GM12878 (cell line): ENCODE measurements around the gene DNAJC3. TPM values are rescaled to one million over a fixed set of nuclear protein-coding genes. Genes with fewer than 3 reads are reported as not detected.

ENCODE experiments used
- ATAC-seq: fragments of 200-7000 bp; cut with Tn5 transposase; 3 replicates; pipeline ENCODE4 v1.9.1; 2020; ENCODE audit warnings: mild to moderate bottlenecking, moderate library complexity
- BruUV-seq: library from RNA; stranded (reverse); fragments of 400-500 nt; replicated peaks from 2 replicates; lab custom pipeline; 2021; lab: Mats Ljungman, UMichigan
- CTCF ChIA-PET: fragments of 300-600 bp; sonication (Branson Sonifier 250); formaldehyde crosslinking; extraction: SDS; loops from one replicate; lab custom pipeline; 2021; ENCODE audit warnings: inconsistent platforms; lab: Yijun Ruan, JAX
- POLR2A ChIA-PET: fragments of 350-600 bp; formaldehyde crosslinking; extraction: SDS; loops from one replicate; lab custom pipeline; 2021; ENCODE audit warnings: inconsistent platforms; lab: Charles Lee
- RAD21 ChIA-PET: fragments of 300-600 bp; sonication (Branson Sonifier 250); formaldehyde crosslinking; loops from one replicate; lab custom pipeline; 2023; ENCODE audit warnings: antibody characterized with exemption; ENCODE audit not compliant: unreplicated experiment; lab: Charles Lee
- SMC1A ChIA-PET: fragments of 300-600 bp; sonication (Branson Sonifier 250); formaldehyde crosslinking; loops from one replicate; lab custom pipeline; 2023; ENCODE audit not compliant: unreplicated experiment, uncharacterized antibody; lab: Charles Lee
- DNase-seq: peaks from one replicate; pipeline ENCODE4 v3.0.0-alpha.2; 2011; ENCODE audit warnings: low read depth, low spot score
- FAIRE-seq: peaks from 3 replicates; lab custom pipeline; 2011; peaks lifted over from hg19 to GRCh38; lab: Jason Lieb, UNC
- H2AFZ ChIP-seq: 2 replicates; pipeline ENCODE4 v1.6.0; 2011; ENCODE audit warnings: low read depth, low read length, control low read depth; ENCODE audit not compliant: control insufficient read depth
- H3K27ac ChIP-seq: 2 replicates; pipeline ENCODE4 v1.5.1; 2011; ENCODE audit warnings: control low read depth; ENCODE audit not compliant: control insufficient read depth, insufficient read depth
- H3K27me3 ChIP-seq, 2 experiments: replicated peaks in 1 of 2; 2 replicates each; pipeline versions ENCODE4 v1.6.0 to v1.6.1; 2011; ENCODE audit warnings: low read length in 1 of 2; ENCODE audit not compliant: control insufficient read depth in 2 of 2, insufficient read depth in 2 of 2
- H3K36me3 ChIP-seq, 2 experiments: 2 replicates each; pipeline ENCODE4 v1.5.1; 2011; ENCODE audit warnings: low read length in 1 of 2; ENCODE audit not compliant: control insufficient read depth in 2 of 2, insufficient read depth in 2 of 2
- H3K4me1 ChIP-seq: 2 replicates; pipeline ENCODE4 v1.6.1; 2011; ENCODE audit warnings: mild to moderate bottlenecking, low read length, moderate library complexity, mixed read lengths; ENCODE audit not compliant: control insufficient read depth, insufficient read depth
- H3K4me2 ChIP-seq: 2 replicates; pipeline ENCODE4 v1.6.0; 2011; ENCODE audit warnings: control low read depth; ENCODE audit not compliant: control insufficient read depth, insufficient read depth
- H3K4me3 ChIP-seq: fragments of 200-600 bp; sonication (generic); 2 replicates; pipeline ENCODE4 v1.5.1; 2016
- H3K79me2 ChIP-seq: 2 replicates; pipeline ENCODE4 v1.6.0; 2011; ENCODE audit warnings: low read length; ENCODE audit not compliant: control insufficient read depth, insufficient read depth
- H3K9ac ChIP-seq: 2 replicates; pipeline ENCODE4 v1.8.0; 2011; ENCODE audit warnings: low read length, control low read depth, mixed read lengths; ENCODE audit not compliant: control insufficient read depth, insufficient read depth
- H3K9me3 ChIP-seq: replicated peaks from 3 replicates; pipeline ENCODE4 v1.5.1; 2011; ENCODE audit warnings: mild to moderate bottlenecking, low read length; ENCODE audit not compliant: control insufficient read depth, insufficient read depth
- H4K20me1 ChIP-seq: 2 replicates; pipeline ENCODE4 v1.6.0; 2011; ENCODE audit not compliant: control insufficient read depth, insufficient read depth
- CEBPZ ChIP-seq: fragments of 150-350 bp; IDR thresholded peaks from 2 replicates; pipeline ENCODE4 v1.6.1; 2016; ENCODE audit warnings: low read depth, low read length
- EP300 ChIP-seq, 2 experiments: fragments of 150-350 bp in 1 of 2; IDR thresholded peaks; 2 replicates each; pipeline ENCODE4 v1.6.1; 2011 to 2012; ENCODE audit warnings: low read depth in 2 of 2, low read length in 2 of 2, borderline replicate concordance in 1 of 2, improper control_type of control experiment in 1 of 2, inconsistent platforms in 1 of 2; ENCODE audit not compliant: control insufficient read depth in 1 of 2
- FOXM1 ChIP-seq: IDR thresholded peaks from 2 replicates; pipeline ENCODE4 v1.6.1; 2012; ENCODE audit warnings: low read depth, mild to moderate bottlenecking, inconsistent platforms, low read length, moderate library complexity
- HDGF ChIP-seq: fragments of 450-650 bp; IDR thresholded peaks from 2 replicates; pipeline ENCODE4 v1.6.1; 2016; ENCODE audit warnings: antibody characterized with exemption
- IRF3 ChIP-seq: fragments of 450-650 bp; IDR thresholded peaks from 2 replicates; pipeline ENCODE4 v1.6.1; 2014; ENCODE audit warnings: mild to moderate bottlenecking
- KLF5 ChIP-seq: fragments of 450-650 bp; IDR thresholded peaks from 2 replicates; pipeline ENCODE4 v1.6.1; 2014; ENCODE audit warnings: mild to moderate bottlenecking; ENCODE audit not compliant: partially characterized antibody
- MAX ChIP-seq: IDR thresholded peaks from 2 replicates; pipeline ENCODE4 v1.6.1; 2012; ENCODE audit warnings: low read depth, low read length, improper control_type of control experiment
- MTA3 ChIP-seq: IDR thresholded peaks from 2 replicates; pipeline ENCODE4 v1.6.1; 2012; ENCODE audit warnings: low read length, inconsistent platforms, borderline replicate concordance
- MYC ChIP-seq: IDR thresholded peaks from 2 replicates; pipeline ENCODE4 v1.6.1; 2011; ENCODE audit warnings: mild to moderate bottlenecking, low read length, moderate library complexity, inconsistent platforms; ENCODE audit not compliant: insufficient read depth, insufficient replicate concordance, insufficient read length, severe bottlenecking
- NR2C2 ChIP-seq: IDR thresholded peaks from 2 replicates; pipeline ENCODE4 v1.6.1; 2011; ENCODE audit warnings: borderline replicate concordance, low read depth; ENCODE audit not compliant: control insufficient read depth, insufficient read length
- SRF ChIP-seq, 2 experiments: IDR thresholded peaks; 2 replicates each; pipeline ENCODE4 v1.6.1; 2011; ENCODE audit warnings: low read depth in 2 of 2, low read length in 2 of 2, mild to moderate bottlenecking in 1 of 2, moderate library complexity in 1 of 2
- STAT1 ChIP-seq: fragments of 450-650 bp; conservative IDR thresholded peaks from 2 replicates; pipeline ENCODE4 v1.6.1; 2014; ENCODE audit warnings: antibody characterized with exemption, mild to moderate bottlenecking
- TCF3 ChIP-seq: IDR thresholded peaks from 2 replicates; pipeline ENCODE4 v1.6.1; 2012; ENCODE audit warnings: low read depth, mild to moderate bottlenecking, low read length, borderline replicate concordance; ENCODE audit not compliant: insufficient read depth
- ZNF217 ChIP-seq: fragments of 450-650 bp; IDR thresholded peaks from 2 replicates; pipeline ENCODE4 v1.6.1; 2017; ENCODE audit warnings: antibody characterized with exemption, mild to moderate bottlenecking
- ZNF384 ChIP-seq: IDR thresholded peaks from 2 replicates; pipeline ENCODE4 v1.6.1; 2012; ENCODE audit warnings: low read depth, mild to moderate bottlenecking, low read length, improper control_type of control experiment, borderline replicate concordance
- ZNF687 ChIP-seq: fragments of 450-650 bp; IDR thresholded peaks from 2 replicates; pipeline ENCODE4 v1.6.1; 2017; ENCODE audit warnings: mild to moderate bottlenecking, moderate library complexity
- WGBS: methylation state at CpG from one replicate; pipeline ENCODE4 v1.1.6; 2016; ENCODE audit warnings: low lambda C conversion rate; ENCODE audit not compliant: insufficient replicate concordance, insufficient coverage; ENCODE audit errors: missing lambda C conversion rate; 5-methylcytosine and 5-hydroxymethylcytosine counted together
- in situ Hi-C: fragments of 300-500 bp; cut with MboI; formaldehyde crosslinking; loops from 9 replicates; pipeline ENCODE4 v1.14.3; 2018; ENCODE audit warnings: mixed read lengths
- intact Hi-C: fragments of 100-400 bp; cut with micrococcal nuclease; formaldehyde crosslinking; loops from one replicate; pipeline ENCODE4 v1.14.2; 2022; ENCODE audit not compliant: unreplicated experiment
- polyA plus RNA-seq, 11 experiments: library from polyadenylated mRNA; depleted of rRNA in 4 of 11; unstranded in 6 of 11; stranded (reverse) in 5 of 11; fragments of >200 nt; fragmentation: Nextera tagmentation in 4 of 11; fragmentation: Illumina TruSeq in 1 of 11; extraction: Ambion mirVana in 4 of 11; extraction: Trizol in 1 of 11; gene quantifications; 1 replicate in 1 of 11; 2 replicates in 10 of 11; pipeline versions ENCODE4 v1.2.1 to v1.2.3, GENCODE V29; 2011 to 2016; ENCODE audit warnings: inconsistent platforms in 2 of 11, missing spikeins in 2 of 11, low read depth in 1 of 11
- total RNA-seq, 4 experiments: library from RNA; depleted of rRNA in 3 of 4; stranded (reverse); fragments of >200 nt in 3 of 4; fragmentation: Illumina TruSeq in 1 of 4; extraction: Trizol in 1 of 4; gene quantifications; 2 replicates each; pipeline versions ENCODE4 v1.2.1 to v1.2.3, GENCODE V29; 2013 to 2021

DNAJC3 gene
- total and polyA plus RNA-seq, 10 of the 15 experiments (the other 5 are each of a cell fraction or from before 2014, with no cell fraction given): 9.3 to 37.4 (median 19.0) TPM

- ATAC-seq (no peak), FAIRE-seq (no peak), DNase-seq (no peak)
- POLR2A ChIA-PET: no interaction called here
- Histone ChIP-seq H3K4me3 (no peak overlapping the region), H3K27me3 (no peaks in the 10 kb centered on the region), H3K9ac (no peak overlapping the region), H3K9me3 (peaks cover 13% of the 10 kb centered on the region), H3K79me2 (peaks cover 4% of the 10 kb centered on the region), H2AFZ (no peak overlapping the region), H3K4me2 (no peak overlapping the region), H3K27ac (no peak overlapping the region), H3K4me1 (no peaks in the 10 kb centered on the region), H4K20me1 (no peaks in the 10 kb centered on the region), H3K36me3 (peaks cover 0 to 10% of the 10 kb centered on the region in 2 experiments; a peak in 2 of 4 replicates)
- in situ Hi-C loops (no loop called here), intact Hi-C loops (no loop called here)
- CTCF ChIA-PET: no interaction called here
- no CpG with 5 or more reads among the region's 2 CpGs for WGBS
- no peak for TF ChIP-seq FOXM1
- no peak for TF ChIP-seq MAX
- no peak for TF ChIP-seq SRF (IDR thresholded peaks at IDR 0.05; ENCODE audit: low read depth in 2 of 2, low read length in 2 of 2)
- TF ChIP-seq NR2C2: no peak
- no peak for TF ChIP-seq IRF3
- TF ChIP-seq CEBPZ: no peak
- TF ChIP-seq KLF5: no peak
- TF ChIP-seq HDGF: no peak
- TF ChIP-seq ZNF217: no peak
- TF ChIP-seq MYC: no peak
- TF ChIP-seq ZNF687: no peak
- no peak for TF ChIP-seq TCF3
- no peak for TF ChIP-seq EP300 (IDR thresholded peaks at IDR 0.05; ENCODE audit: borderline replicate concordance in 1 of 2, control insufficient read depth in 1 of 2, low read depth in 2 of 2, low read length in 2 of 2)
- TF ChIP-seq STAT1: no peak
- TF ChIP-seq ZNF384: no peak
- no peak for TF ChIP-seq MTA3
- no TSS peak for BruUV-seq
- SMC1A ChIA-PET: no interaction called here
- RAD21 ChIA-PET: no interaction called here
Measured at GRCh38 chr13:95728957-95729356, 52.0 kb downstream of the DNAJC3 start.
